NCI-H128 (cell line): ENCODE data around the gene KDM3B.

Source experiments
- DNase-seq: peaks from one replicate; lab custom pipeline; 2025; ENCODE audit not compliant: unreplicated experiment; lab: John Stamatoyannopoulos, UW

KDM3B gene

GRCh38 chr5:138449501-138450239 lies 97.2 kb downstream of the KDM3B start:
- DNase-seq = peak; percentile 45

- DNase-seq = no peak
Observed at GRCh38 chr5:138450971-138451370, 98.5 kb downstream of the KDM3B start.

GRCh38 chr5:138452720-138453119 lies 100.2 kb downstream of the KDM3B start:
- DNase-seq = no peak

- DNase-seq = no peak
Observed at GRCh38 chr5:138453590-138453989, 101.1 kb downstream of the KDM3B start.

DNA sequence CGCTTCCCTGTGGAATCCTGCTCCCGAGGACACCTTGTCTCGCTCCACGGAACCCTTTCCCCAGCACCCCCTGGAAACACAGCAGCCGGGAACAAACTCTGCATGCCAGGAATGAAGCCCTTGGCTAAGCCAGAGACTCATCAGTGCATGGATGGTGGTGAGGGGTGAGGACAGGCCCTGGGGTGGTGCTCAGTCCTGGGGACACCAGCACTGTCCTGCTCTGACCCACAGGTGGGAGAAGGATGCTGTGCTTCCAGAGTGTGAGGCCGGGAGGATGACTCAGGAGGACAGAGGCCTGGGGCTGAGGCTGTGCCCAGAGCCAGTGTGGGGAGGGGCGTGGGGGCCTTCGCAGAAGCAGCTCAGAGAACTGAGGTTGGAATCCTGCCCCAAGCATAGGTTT lies 101.6 kb downstream of the KDM3B start:
- DNase-seq = no peak

GRCh38 chr5:138455232-138455930 lies 102.9 kb downstream of the KDM3B start:
- no peak for DNase-seq

DNA sequence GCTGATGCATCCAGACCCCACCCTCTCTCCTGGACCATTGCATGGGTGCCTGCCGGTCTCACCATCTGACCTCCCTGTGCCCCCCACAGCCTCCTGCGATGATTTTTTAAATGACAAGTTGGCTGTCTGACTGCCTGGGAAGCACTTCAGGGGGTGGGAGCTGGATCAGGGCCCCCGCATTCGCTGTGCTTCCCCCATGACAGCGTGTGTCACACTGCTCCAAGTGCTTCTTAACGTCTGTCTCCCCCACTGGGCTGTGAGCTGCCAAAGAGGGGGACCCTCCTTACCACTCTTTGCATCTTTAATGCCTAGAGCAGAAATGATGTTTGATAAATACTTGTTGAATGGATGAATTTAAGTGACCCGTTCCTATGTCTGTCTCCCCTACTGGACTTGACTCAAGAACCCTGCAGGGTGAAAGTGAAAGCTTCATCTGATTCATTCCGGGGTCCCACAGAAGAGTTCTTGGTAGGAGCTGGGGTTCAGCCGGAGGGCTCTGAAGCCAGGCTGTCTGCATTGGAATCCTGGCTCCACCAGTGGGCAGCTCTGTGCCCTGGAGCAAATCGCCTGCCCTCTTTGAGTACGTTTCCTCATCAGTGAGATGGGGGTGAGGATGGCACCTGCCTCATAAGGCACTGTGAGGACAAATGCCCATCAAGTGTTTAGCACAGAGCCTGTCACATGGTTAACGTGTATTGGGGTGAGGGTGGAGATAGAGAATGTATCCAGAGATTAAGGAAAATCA lies 105.2 kb downstream of the KDM3B start:
- DNase-seq = no peak

DNA sequence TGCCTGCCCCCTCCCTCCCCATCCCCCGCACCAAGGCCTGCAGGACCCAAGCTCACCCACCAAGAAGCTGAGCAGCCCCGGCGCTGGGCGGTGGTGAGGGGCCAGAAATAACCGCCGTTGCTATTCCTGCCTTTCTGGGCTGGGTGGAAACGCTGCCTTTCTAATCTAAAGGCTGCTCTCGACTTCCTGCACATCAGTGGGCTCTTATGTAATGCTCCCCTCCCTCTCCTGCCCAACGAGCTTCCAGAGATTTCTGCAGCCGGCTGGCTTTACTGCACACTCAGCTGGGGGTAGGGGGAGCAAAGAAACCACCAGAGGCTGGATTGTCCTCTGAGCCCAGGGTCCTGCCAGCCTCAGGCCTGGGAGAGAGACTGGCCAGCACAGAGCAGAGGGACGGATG lies 105.9 kb downstream of the KDM3B start:
- DNase-seq = no peak

DNA sequence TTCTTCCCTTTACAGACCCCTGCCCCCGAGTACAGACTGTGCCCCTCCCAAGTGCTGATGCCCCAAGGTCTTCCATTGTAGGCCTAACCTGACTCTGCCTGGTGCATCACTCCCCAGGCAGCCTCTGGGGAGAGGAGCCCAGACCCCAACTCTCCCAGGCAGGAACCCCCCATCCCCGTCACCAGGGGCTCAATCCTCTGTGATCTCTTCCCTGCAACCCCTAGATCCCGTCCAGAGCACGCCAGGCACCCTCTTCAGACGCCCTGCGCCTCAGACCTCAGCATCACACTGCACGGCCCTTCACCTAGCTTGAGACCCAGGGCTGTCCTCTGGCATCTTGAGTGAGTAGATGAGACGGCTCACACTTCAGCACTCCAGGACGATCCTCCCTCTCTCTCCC lies 106.4 kb downstream of the KDM3B start:
- DNase-seq = no peak

- no peak for DNase-seq
Observed at GRCh38 chr5:138459311-138459933, 106.9 kb downstream of the KDM3B start.

DNA sequence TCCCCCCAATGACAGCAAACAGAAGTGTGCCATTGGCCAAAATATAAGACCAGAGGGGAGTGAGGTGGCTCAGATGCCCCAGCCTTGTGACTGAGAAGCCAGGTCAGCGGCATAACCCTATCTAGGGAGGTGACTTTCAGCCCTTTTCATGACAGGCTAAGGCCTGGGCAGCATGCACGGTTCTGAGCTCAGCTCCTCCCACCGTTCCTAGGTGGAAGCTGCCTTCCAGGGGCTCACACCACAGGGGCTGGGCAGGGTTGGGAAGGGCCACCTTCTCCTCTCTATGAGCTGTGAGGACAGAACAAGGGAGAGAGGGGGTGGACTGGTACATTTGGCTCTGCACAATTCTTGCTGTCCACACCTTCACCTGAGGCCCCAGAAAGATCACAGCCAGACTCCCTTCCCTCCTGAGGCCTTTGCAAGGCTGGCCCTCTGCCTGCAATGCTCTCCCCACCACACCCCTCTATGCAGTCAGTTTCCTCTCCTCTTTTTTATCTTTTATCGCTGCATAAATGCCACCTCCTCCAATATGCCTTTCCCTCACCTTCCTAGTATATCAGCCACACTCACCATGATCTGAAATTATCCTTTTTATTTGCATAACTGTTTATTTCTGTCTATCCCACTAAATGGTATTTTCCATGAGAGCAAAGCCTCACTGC lies 107.7 kb downstream of the KDM3B start:
- no peak for DNase-seq

GRCh38 chr5:138461343-138462125 lies 109.0 kb downstream of the KDM3B start:
- DNase-seq = no peak

DNA sequence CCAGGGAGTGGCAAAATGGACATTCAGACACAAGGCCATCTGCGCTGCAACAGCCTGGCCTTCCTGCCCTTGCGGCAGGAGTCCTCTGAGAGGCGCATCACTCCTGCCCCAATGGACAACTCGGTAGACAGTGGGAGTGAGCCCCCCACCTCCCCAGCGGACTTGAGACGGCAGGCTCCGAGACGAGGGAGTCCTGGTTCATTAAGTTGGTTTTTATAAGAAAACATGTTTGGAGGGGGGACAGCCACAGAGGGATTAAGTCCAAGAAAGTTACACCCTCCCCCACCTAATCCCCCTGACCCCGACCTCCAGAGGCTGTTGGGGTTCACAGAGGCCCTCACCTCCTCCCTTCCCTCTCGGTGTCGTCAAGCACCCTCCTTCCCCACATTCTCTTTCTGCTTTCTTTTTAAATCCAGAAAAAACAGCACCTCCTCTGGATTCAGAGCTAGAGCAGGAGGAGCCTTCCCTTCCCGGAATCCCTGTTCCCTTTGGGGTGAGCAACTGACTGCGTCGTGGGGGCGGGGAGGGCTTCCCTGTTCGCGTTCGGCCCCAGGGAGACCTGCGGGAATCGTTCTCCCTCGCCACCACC lies 111.0 kb downstream of the KDM3B start:
- DNase-seq = no peak

DNA sequence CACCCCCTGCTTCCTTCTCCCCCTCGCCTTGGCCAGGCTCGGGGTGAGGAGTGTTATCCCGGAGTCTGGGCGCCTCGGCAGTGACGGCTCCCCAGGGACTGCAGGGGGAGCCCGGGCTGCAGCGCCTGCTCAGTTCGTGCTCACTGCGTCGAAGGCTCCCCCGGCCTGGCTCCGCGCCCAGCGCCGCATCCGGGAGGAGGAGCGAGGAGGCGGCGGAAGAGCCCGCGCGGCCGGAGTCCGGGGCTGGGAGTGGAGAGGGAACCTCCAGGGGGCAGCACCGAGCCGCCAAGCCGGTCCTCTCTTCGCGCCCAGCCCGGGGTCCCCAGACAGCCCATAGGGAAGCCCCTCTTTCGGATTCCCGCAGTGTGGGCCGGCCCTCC lies 111.5 kb downstream of the KDM3B start:
- DNase-seq = peak; percentile 80

DNA sequence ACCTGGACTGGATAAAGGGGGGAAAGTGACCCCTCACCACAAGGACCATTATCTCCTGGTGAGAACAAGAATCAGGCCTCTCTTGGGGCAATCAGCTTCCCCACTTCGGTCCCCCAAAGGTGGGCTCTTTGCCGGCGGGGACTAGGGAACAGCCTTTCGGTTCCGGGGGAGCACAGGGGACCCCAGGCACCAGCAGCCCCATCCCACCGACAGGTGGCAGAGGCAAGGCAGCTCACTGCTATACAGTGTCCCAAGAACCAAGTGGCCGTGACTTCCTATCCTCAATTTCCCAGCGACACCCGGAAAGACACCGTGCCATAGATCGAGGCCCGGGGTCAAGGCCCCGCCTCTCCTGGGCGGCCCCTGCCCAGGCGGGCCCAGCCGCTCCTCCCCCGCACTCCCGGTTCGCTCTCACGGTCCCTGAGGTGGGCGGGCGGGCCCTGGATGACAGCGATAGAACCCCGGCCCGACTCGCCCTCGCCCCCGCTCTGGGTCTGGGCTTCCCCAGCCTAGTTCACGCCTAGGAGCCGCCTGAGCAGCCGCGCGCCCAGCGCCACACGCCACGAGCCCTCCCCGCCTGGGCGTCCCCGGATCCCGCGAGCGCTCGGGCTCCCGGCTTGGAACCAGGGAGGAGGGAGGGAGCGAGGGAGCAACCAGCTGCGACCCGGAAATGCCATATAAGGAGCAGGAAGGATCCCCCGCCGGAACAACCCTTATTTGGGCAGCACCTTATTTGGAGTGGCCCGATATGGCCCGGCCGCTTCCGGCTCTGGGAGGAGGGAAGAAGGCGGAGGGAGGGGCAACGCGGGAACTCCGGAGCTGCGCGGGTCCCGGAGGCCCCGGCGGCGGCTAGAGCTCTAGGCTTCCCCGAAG lies 112.1 kb downstream of the KDM3B start:
- DNase-seq = peak; percentile 87

GRCh38 chr5:138465261-138466124 lies 113.0 kb downstream of the KDM3B start, which contains the start of gene EGR1:
Gene EGR1 (plus strand): TSS chr5:138465479. CDS start chr5:138465762, 283 bp downstream.
- DNase-seq = peak; percentile 70

- no peak for DNase-seq
Observed at GRCh38 chr5:138466125-138466899, 113.8 kb downstream of the KDM3B start.
